ENCODE results near the gene MAST4.
"Not testable (repeated sequence)": the region's sequence is repeated elsewhere in the genome, so short reads cannot be mapped to it uniquely, and the experiment has no call there.

The MAST4 gene

DNA sequence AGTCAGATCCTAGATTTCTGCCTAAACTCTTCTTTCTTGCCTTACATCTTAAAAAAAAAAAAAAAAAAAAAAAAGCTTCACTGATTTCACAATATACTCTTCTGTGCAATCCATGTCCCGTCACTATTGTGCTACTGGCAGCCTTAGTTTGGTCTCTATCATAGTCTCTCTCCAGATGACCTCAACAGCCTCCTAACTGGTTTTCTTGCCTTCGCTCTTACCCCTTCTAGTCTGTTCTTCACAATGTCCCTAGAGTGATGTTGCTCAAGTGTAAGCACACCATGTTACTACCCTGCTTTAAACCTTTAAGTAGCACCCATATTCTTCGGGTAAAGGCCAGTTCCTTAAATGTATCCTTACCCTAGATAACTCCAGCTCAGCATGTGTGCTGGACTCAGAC, 574.6 kb downstream of the MAST4 start:
- no peak overlapping the region for H3K27ac ChIP-seq (ENCODE audit: low read length)
- H3K4me1 ChIP-seq (ENCODE audit: low read length), result peaks cover 19% of the 10 kb centered on the region
- H3K9me3 ChIP-seq (ENCODE audit: insufficient read depth, low read length), result no peaks in the 10 kb centered on the region
- H3K4me2 ChIP-seq (ENCODE audit: low read length), result no peak overlapping the region
- no peaks in the 10 kb centered on the region for H3K27me3 ChIP-seq (ENCODE audit: low read depth, low read length)
- H3K36me3 ChIP-seq (replicated peaks; ENCODE audit: low read depth, low read length), result no peaks in the 10 kb centered on the region
- H2AFZ ChIP-seq (ENCODE audit: low read depth, low read length), result no peak overlapping the region
- no peaks in the 10 kb centered on the region for H4K20me1 ChIP-seq (ENCODE audit: insufficient read depth, low read length)
- TF ChIP-seq, protein P1, sequence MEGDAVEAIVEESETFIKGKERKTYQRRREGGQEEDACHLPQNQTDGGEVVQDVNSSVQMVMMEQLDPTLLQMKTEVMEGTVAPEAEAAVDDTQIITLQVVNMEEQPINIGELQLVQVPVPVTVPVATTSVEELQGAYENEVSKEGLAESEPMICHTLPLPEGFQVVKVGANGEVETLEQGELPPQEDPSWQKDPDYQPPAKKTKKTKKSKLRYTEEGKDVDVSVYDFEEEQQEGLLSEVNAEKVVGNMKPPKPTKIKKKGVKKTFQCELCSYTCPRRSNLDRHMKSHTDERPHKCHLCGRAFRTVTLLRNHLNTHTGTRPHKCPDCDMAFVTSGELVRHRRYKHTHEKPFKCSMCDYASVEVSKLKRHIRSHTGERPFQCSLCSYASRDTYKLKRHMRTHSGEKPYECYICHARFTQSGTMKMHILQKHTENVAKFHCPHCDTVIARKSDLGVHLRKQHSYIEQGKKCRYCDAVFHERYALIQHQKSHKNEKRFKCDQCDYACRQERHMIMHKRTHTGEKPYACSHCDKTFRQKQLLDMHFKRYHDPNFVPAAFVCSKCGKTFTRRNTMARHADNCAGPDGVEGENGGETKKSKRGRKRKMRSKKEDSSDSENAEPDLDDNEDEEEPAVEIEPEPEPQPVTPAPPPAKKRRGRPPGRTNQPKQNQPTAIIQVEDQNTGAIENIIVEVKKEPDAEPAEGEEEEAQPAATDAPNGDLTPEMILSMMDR (IDR thresholded peaks at IDR 0.05; ENCODE audit: low read depth, low read length), result no peak
- TF ChIP-seq EZH2phosphoT487 (IDR thresholded peaks at IDR 0.05; ENCODE audit: low read depth), result no peak
- no peaks in the 10 kb centered on the region for H3K79me2 ChIP-seq (ENCODE audit: low read length)
- H3K4me3 ChIP-seq (ENCODE audit: low read length), result no peak overlapping the region
- no peak overlapping the region for H3K9ac ChIP-seq (ENCODE audit: low read length)

DNA sequence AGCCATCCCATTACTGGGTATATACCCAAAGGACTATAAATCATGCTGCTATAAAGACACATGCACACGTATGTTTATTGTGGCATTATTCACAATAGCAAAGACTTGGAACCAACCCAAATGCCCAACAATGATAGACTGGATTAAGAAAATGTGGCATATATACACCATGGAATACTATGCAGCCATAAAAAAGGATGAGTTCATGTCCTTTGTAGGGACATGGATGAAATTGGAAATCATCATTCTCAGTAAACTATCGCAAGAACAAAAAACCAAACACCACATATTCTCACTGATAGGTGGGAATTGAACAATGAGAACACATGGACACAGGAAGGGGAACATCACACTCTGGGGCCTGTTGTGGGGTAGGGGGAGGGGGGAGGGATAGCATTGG, 577.2 kb downstream of the MAST4 start:
- H3K4me3 ChIP-seq (ENCODE audit: low read length); H3K4me2 ChIP-seq (ENCODE audit: low read length); H3K27ac ChIP-seq (ENCODE audit: low read length); H3K36me3 ChIP-seq (replicated peaks; ENCODE audit: low read depth, low read length); H3K4me1 ChIP-seq (ENCODE audit: low read length); H2AFZ ChIP-seq (ENCODE audit: low read depth, low read length); H3K79me2 ChIP-seq (ENCODE audit: low read length); H3K27me3 ChIP-seq (ENCODE audit: low read depth, low read length); H3K9ac ChIP-seq (ENCODE audit: low read length); H3K9me3 ChIP-seq (ENCODE audit: insufficient read depth, low read length); H4K20me1 ChIP-seq (ENCODE audit: insufficient read depth, low read length): not testable (repeated sequence)

DNA sequence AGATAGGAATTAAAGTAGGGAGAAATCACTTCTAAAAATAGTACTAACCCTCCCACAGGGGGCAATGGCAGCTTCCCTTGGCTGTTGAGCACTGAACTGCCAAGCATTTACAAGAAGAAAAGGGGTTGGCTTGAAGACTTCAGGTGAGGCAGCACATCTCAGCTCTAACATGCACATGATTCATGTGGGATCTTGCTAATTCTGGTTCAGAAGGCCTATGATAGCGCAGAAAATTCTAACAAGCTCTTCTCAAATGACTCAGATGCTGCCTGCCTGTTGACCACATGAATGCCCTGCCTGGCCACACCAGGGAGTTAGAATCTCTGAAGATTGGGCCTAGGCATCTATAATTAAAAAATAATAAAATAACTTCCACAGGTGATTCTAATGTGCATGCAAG, 577.8 kb downstream of the MAST4 start:
- Histone ChIP-seq H3K9ac (ENCODE audit: low read length) (no peak overlapping the region), H3K9me3 (ENCODE audit: insufficient read depth, low read length) (peaks cover 4% of the 10 kb centered on the region), H3K79me2 (ENCODE audit: low read length) (no peaks in the 10 kb centered on the region), H3K4me1 (ENCODE audit: low read length) (no peaks in the 10 kb centered on the region), H3K4me2 (ENCODE audit: low read length) (no peak overlapping the region), H4K20me1 (ENCODE audit: insufficient read depth, low read length) (no peaks in the 10 kb centered on the region), H3K27ac (ENCODE audit: low read length) (no peak overlapping the region), H3K36me3 (replicated peaks; ENCODE audit: low read depth, low read length) (no peaks in the 10 kb centered on the region), H2AFZ (ENCODE audit: low read depth, low read length) (no peak overlapping the region), H3K27me3 (ENCODE audit: low read depth, low read length) (no peaks in the 10 kb centered on the region), H3K4me3 (ENCODE audit: low read length) (no peak overlapping the region)
- TF ChIP-seq, protein P1 (IDR thresholded peaks at IDR 0.05; ENCODE audit: low read depth, low read length), result no peak

DNA sequence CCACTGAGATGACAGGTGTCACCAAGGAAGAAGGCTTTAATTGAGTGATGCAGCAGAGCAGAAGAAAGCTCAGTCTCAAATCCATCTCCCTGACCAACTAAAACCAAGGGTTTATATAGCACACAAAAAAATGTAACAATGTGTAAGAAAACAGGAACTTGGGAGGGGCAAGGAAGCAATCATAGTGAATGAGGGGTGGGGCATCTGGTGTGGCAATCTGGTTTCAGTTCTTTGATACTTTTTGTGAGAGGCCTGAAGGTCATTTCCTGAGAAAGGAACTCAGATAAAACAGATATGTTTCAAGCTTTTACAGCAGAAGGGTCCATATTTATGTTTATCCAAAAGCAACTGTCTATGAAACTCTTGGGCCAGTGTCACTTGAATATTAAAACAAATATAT, 580.7 kb downstream of the MAST4 start:
- Histone ChIP-seq H3K27me3 (ENCODE audit: low read depth, low read length) (no peaks in the 10 kb centered on the region), H3K4me3 (ENCODE audit: low read length) (no peak overlapping the region), H3K36me3 (replicated peaks; ENCODE audit: low read depth, low read length) (no peaks in the 10 kb centered on the region), H3K9me3 (ENCODE audit: insufficient read depth, low read length) (peaks cover 4% of the 10 kb centered on the region), H4K20me1 (ENCODE audit: insufficient read depth, low read length) (no peaks in the 10 kb centered on the region), H3K9ac (ENCODE audit: low read length) (no peak overlapping the region), H3K4me1 (ENCODE audit: low read length) (peaks cover 6% of the 10 kb centered on the region), H3K79me2 (ENCODE audit: low read length) (no peaks in the 10 kb centered on the region), H2AFZ (ENCODE audit: low read depth, low read length) (no peak overlapping the region), H3K4me2 (ENCODE audit: low read length) (no peak overlapping the region), H3K27ac (ENCODE audit: low read length) (no peak overlapping the region)
- TF ChIP-seq EZH2phosphoT487 (IDR thresholded peaks at IDR 0.05; ENCODE audit: low read depth), result no peak
- TF ChIP-seq, protein P1 (IDR thresholded peaks at IDR 0.05; ENCODE audit: low read depth, low read length), result no peak

DNA sequence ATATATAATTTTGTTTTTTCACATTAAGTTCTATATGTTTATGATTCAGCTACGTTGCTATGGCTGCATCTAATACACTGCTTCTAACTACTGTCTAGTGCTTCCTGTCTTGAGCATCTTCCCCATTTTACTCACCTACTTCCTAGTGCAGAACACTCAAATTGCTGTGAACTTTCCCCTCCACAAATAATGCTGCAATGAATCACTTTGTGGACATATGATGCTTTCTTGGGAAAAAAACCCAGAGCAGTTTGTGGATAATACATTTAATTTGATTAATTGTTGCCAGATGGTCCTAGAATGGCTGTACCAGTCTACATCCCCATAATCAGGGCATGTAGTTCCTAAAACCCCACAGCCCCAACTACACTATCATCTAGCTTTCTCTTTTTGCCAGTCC, 581.9 kb downstream of the MAST4 start:
- Histone ChIP-seq H2AFZ (ENCODE audit: low read depth, low read length) (no peak overlapping the region), H3K27ac (ENCODE audit: low read length) (no peak overlapping the region), H3K9me3 (ENCODE audit: insufficient read depth, low read length) (peaks cover 4% of the 10 kb centered on the region), H3K36me3 (replicated peaks; ENCODE audit: low read depth, low read length) (no peaks in the 10 kb centered on the region), H3K4me3 (ENCODE audit: low read length) (no peak overlapping the region), H3K4me2 (ENCODE audit: low read length) (no peak overlapping the region), H3K4me1 (ENCODE audit: low read length) (peaks cover 6% of the 10 kb centered on the region), H3K9ac (ENCODE audit: low read length) (no peak overlapping the region), H3K79me2 (ENCODE audit: low read length) (no peaks in the 10 kb centered on the region), H3K27me3 (ENCODE audit: low read depth, low read length) (no peaks in the 10 kb centered on the region), H4K20me1 (ENCODE audit: insufficient read depth, low read length) (no peaks in the 10 kb centered on the region)
- TF ChIP-seq EZH2phosphoT487 (IDR thresholded peaks at IDR 0.05; ENCODE audit: low read depth), result no peak
- TF ChIP-seq, protein P1 (IDR thresholded peaks at IDR 0.05; ENCODE audit: low read depth, low read length), result no peak

All from OCI-LY3 (cell line).